ENCODE results near the gene RBM14. TPM values are rescaled to one million over a fixed set of nuclear protein-coding genes. Genes with fewer than 3 reads are reported as not detected.
A peak's percentile ranks its signal among the peaks of the same experiment; 100 is the strongest.

Gene RBM14
- total RNA-seq, 1 experiment from 2014 or later: 92.0 TPM

DNA sequence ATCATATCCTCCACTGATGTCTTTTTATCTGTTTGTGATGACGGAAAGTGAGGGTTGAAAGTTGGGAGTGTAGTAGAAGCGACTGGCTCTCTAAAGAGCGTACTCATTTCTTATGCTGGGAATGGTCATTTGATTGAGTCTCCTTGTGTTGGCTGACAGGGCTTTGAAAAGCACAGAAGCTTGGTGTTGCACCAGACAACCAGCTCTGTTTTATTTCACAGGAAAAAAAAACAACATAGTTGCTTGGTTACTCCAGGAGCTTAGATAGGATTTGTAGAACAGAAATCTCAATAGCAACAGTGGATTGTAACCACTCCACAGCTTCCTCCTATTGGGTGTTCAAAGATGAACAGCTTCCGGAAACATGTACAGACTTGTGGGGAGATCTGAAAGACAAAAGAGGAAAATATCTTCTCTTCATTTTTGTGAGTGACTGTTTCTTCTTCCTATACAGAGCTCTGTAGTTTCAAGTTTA, 2.7 kb downstream of the RBM14 start:
- POLR2A ChIA-PET: interaction anchor here (0.6 to 1.0 kb wide), 3 partner anchors 19 to 1654 kb away, joined by 3 to 13 read pairs (median 3); partner anchors contain the start of gene RBM4
- no peak for ATAC-seq
- DNase-seq (ENCODE audit: low spot score): no peak
- CTCF ChIA-PET: interaction anchor here (0.6 to 2.0 kb wide), 2 partner anchors 59 to 85 kb away, joined by 3 to 8 read pairs; partner anchors contain the start of gene RBM4B
- Mint-ChIP-seq H3K27me3 (ENCODE audit: low read depth) (no peaks in the 10 kb centered on the region), H3K36me3 (peaks cover 52% of the 10 kb centered on the region), H3K4me3 (peak overlapping the region; percentile 98), H3K9me3 (no peaks in the 10 kb centered on the region), H3K27ac (peak overlapping the region; percentile 88), H3K4me1 (peaks cover 36% of the 10 kb centered on the region)
- TF ChIP-seq FOXK1 (CRISPR knock-in tag; IDR thresholded peaks at IDR 0.05) (no peak), ZNF512 (CRISPR knock-in tag; IDR thresholded peaks at IDR 0.05; ENCODE audit: borderline replicate concordance) (no peak), PREB (CRISPR knock-in tag; IDR thresholded peaks at IDR 0.05; ENCODE audit: borderline replicate concordance) (no peak), MXD4 (CRISPR knock-in tag; IDR thresholded peaks at IDR 0.05; ENCODE audit: borderline replicate concordance) (no peak), ATF1 (CRISPR knock-in tag; IDR thresholded peaks at IDR 0.05) (no peak), CREB1 (CRISPR knock-in tag; IDR thresholded peaks at IDR 0.05) (no peak), CREM (CRISPR knock-in tag; IDR thresholded peaks at IDR 0.05) (no peak), AR (CRISPR knock-in tag; IDR thresholded peaks at IDR 0.05) (no peak)
- TF ChIP-seq, protein P1, sequence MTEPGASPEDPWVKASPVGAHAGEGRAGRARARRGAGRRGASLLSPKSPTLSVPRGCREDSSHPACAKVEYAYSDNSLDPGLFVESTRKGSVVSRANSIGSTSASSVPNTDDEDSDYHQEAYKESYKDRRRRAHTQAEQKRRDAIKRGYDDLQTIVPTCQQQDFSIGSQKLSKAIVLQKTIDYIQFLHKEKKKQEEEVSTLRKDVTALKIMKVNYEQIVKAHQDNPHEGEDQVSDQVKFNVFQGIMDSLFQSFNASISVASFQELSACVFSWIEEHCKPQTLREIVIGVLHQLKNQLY (CRISPR knock-in tag; IDR thresholded peaks at IDR 0.05): no peak
- TF ChIP-seq, protein P2, sequence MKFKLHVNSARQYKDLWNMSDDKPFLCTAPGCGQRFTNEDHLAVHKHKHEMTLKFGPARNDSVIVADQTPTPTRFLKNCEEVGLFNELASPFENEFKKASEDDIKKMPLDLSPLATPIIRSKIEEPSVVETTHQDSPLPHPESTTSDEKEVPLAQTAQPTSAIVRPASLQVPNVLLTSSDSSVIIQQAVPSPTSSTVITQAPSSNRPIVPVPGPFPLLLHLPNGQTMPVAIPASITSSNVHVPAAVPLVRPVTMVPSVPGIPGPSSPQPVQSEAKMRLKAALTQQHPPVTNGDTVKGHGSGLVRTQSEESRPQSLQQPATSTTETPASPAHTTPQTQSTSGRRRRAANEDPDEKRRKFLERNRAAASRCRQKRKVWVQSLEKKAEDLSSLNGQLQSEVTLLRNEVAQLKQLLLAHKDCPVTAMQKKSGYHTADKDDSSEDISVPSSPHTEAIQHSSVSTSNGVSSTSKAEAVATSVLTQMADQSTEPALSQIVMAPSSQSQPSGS (CRISPR knock-in tag; IDR thresholded peaks at IDR 0.05; ENCODE audit: borderline replicate concordance, low read depth): no peak
- TF ChIP-seq, protein P3, sequence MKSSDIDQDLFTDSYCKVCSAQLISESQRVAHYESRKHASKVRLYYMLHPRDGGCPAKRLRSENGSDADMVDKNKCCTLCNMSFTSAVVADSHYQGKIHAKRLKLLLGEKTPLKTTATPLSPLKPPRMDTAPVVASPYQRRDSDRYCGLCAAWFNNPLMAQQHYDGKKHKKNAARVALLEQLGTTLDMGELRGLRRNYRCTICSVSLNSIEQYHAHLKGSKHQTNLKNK (CRISPR knock-in tag; IDR thresholded peaks at IDR 0.05): no peak
- TF ChIP-seq, protein P4, sequence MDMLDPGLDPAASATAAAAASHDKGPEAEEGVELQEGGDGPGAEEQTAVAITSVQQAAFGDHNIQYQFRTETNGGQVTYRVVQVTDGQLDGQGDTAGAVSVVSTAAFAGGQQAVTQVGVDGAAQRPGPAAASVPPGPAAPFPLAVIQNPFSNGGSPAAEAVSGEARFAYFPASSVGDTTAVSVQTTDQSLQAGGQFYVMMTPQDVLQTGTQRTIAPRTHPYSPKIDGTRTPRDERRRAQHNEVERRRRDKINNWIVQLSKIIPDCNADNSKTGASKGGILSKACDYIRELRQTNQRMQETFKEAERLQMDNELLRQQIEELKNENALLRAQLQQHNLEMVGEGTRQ (CRISPR knock-in tag; IDR thresholded peaks at IDR 0.05): no peak
- TF ChIP-seq, protein P5, sequence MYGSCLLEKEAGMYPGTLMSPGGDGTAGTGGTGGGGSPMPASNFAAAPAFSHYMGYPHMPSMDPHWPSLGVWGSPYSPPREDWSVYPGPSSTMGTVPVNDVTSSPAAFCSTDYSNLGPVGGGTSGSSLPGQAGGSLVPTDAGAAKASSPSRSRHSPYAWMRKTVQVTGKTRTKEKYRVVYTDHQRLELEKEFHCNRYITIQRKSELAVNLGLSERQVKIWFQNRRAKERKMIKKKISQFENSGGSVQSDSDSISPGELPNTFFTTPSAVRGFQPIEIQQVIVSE (CRISPR knock-in tag; IDR thresholded peaks at IDR 0.05; ENCODE audit: borderline replicate concordance): no peak
- TF ChIP-seq, protein P6, sequence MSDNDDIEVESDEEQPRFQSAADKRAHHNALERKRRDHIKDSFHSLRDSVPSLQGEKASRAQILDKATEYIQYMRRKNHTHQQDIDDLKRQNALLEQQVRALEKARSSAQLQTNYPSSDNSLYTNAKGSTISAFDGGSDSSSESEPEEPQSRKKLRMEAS (CRISPR knock-in tag; IDR thresholded peaks at IDR 0.05): no peak

Data from WTC11 (cell line).